Keratinocyte (primary cell): Measurements from ENCODE around the gene DGKQ. TPM values are rescaled to one million over a fixed set of nuclear protein-coding genes. Genes with fewer than 3 reads are reported as not detected.

Experiments
- DNase-seq: peaks from one replicate; pipeline ENCODE4 v3.0.0-alpha.2; 2011; ENCODE audit warnings: low read depth, missing footprints, low spot score
- FAIRE-seq: peaks from 2 replicates; lab custom pipeline; 2011; peaks lifted over from hg19 to GRCh38; lab: Jason Lieb, UNC
- H2AFZ ChIP-seq: 2 replicates; pipeline ENCODE4 v1.6.0; 2012; ENCODE audit warnings: low read length, control low read depth, inconsistent platforms; ENCODE audit not compliant: control insufficient read depth
- H3K27ac ChIP-seq: 2 replicates; pipeline ENCODE4 v1.5.1; 2011; ENCODE audit warnings: low read length; ENCODE audit not compliant: control insufficient read depth, insufficient read depth
- H3K27me3 ChIP-seq: 3 replicates; pipeline ENCODE4 v1.6.0; 2011; ENCODE audit warnings: low read length; ENCODE audit not compliant: control insufficient read depth, insufficient read depth; ENCODE audit errors: extremely low read depth
- H3K36me3 ChIP-seq, 2 experiments: 2 replicates in 1 of 2; 3 replicates in 1 of 2; pipeline ENCODE4 v1.5.1; 2011; ENCODE audit warnings: low read length in 2 of 2, mild to moderate bottlenecking in 1 of 2; ENCODE audit not compliant: control insufficient read depth in 2 of 2, insufficient read depth in 2 of 2; ENCODE audit errors: extremely low read depth in 1 of 2
- H3K4me1 ChIP-seq: 3 replicates; pipeline ENCODE4 v1.5.1; 2011; ENCODE audit warnings: low read length; ENCODE audit not compliant: control insufficient read depth, insufficient read depth; ENCODE audit errors: extremely low read depth
- H3K4me2 ChIP-seq: 3 replicates; pipeline ENCODE4 v1.6.0; 2011; ENCODE audit warnings: low read depth, low read length; ENCODE audit not compliant: control insufficient read depth, insufficient read depth; ENCODE audit errors: extremely low read depth
- H3K4me3 ChIP-seq, 3 experiments: fragments of 200-600 bp in 1 of 3; sonication (generic) in 1 of 3; 2 replicates in 2 of 3; 3 replicates in 1 of 3; pipeline ENCODE4 v1.5.1; 2011 to 2016; ENCODE audit warnings: low read length in 3 of 3, mild to moderate bottlenecking in 3 of 3, control low read depth in 2 of 3, inconsistent platforms in 1 of 3, low read depth in 1 of 3, mixed read lengths in 1 of 3, mixed run types in 1 of 3, moderate library complexity in 1 of 3; ENCODE audit not compliant: control insufficient read depth in 2 of 3, insufficient read depth in 2 of 3; ENCODE audit errors: extremely low read depth in 1 of 3
- H3K79me2 ChIP-seq: 2 replicates; pipeline ENCODE4 v1.6.0; 2012; ENCODE audit warnings: low read length; ENCODE audit not compliant: control insufficient read depth, insufficient read depth
- H3K9ac ChIP-seq: 3 replicates; pipeline ENCODE4 v1.6.0; 2011; ENCODE audit warnings: low read length; ENCODE audit not compliant: control insufficient read depth, insufficient read depth; ENCODE audit errors: extremely low read depth
- H3K9me1 ChIP-seq: 3 replicates; pipeline ENCODE4 v1.6.0; 2011; ENCODE audit warnings: low read length; ENCODE audit not compliant: control insufficient read depth, insufficient read depth; ENCODE audit errors: extremely low read depth
- H3K9me3 ChIP-seq: 2 replicates; pipeline ENCODE4 v1.5.1; 2012; ENCODE audit warnings: low read depth, low read length; ENCODE audit not compliant: control insufficient read depth
- H4K20me1 ChIP-seq: 3 replicates; pipeline ENCODE4 v1.6.0; 2011; ENCODE audit warnings: low read length; ENCODE audit not compliant: control insufficient read depth, insufficient read depth; ENCODE audit errors: extremely low read depth
- CTCF ChIP-seq, 3 experiments: IDR thresholded peaks in 1 of 3; conservative IDR thresholded peaks in 1 of 3; optimal IDR thresholded peaks in 1 of 3; 2 replicates in 2 of 3; 3 replicates in 1 of 3; pipeline versions ENCODE3 to v1.5.1; 2011; ENCODE audit warnings: low read length in 3 of 3, mild to moderate bottlenecking in 3 of 3, moderate library complexity in 2 of 3, control low read depth in 1 of 3, inconsistent platforms in 1 of 3; ENCODE audit not compliant: insufficient read depth in 2 of 3; ENCODE audit errors: extremely low read depth in 1 of 3
- EZH2 ChIP-seq: IDR thresholded peaks from one replicate; pipeline ENCODE4 v1.6.1; 2012; ENCODE audit warnings: inconsistent platforms, mild to moderate bottlenecking, low read length, moderate library complexity
- dilution Hi-C: fragments of 300-500 bp; cut with MboI; formaldehyde crosslinking; loops from one replicate; pipeline ENCODE4 v1.7.0; 2020; ENCODE audit warnings: low sequenced_read_pairs; ENCODE audit not compliant: extremely low pct_ligation_motif_present
- polyA plus RNA-seq, 5 experiments: library from polyadenylated mRNA; depleted of rRNA in 3 of 5; stranded (reverse) in 3 of 5; stranded (forward) in 1 of 5; unstranded in 1 of 5; fragments of >200 nt; gene quantifications; 1 replicate in 1 of 5; 2 replicates in 3 of 5; 3 replicates in 1 of 5; pipeline versions ENCODE4 v1.2.1 to v1.2.3, GENCODE V29; 2011 to 2012; ENCODE audit warnings: missing spikeins in 2 of 5, low read depth in 1 of 5, low replicate concordance in 1 of 5

DGKQ gene
- polyA plus RNA-seq, 1 donor (not counting 4 experiments of a cell fraction or from before 2014, with no cell fraction given) = 5.3 TPM

GRCh38 chr4:986879-987623 lies 13.7 kb upstream of the DGKQ start, which contains the start of gene IDUA:
Gene IDUA, plus strand, starts transcription at chr4:987044. Its CDS starts 41 bp downstream, at chr4:987085.
- Histone ChIP-seq H3K4me3 (peak within 1 kb of the TSS; percentile 53 to 70 (median 63)), H3K9me1 (no peaks in the 10 kb centered on the region), H2AFZ (peak within 1 kb of the TSS; percentile 84), H3K4me2 (peak within 1 kb of the TSS; percentile 82), H3K4me1 (peaks cover 11% of the 10 kb centered on the region), H3K27ac (no peak within 1 kb of the TSS), H4K20me1 (no peaks in the 10 kb centered on the region), H3K79me2 (no peaks in the 10 kb centered on the region), H3K9ac (peak within 1 kb of the TSS; percentile 37), H3K36me3 (no peaks in the 10 kb centered on the region), H3K27me3 (no peaks in the 10 kb centered on the region), H3K9me3 (no peaks in the 10 kb centered on the region)
- TF ChIP-seq EZH2 (no peak), CTCF (optimal IDR thresholded peaks at IDR 0.05 in 1 of 3, IDR thresholded peaks at IDR 0.05 in 1 of 3, conservative IDR thresholded peaks at IDR 0.05 in 1 of 3; ENCODE audit: extremely low read depth in 1 of 3, insufficient read depth in 2 of 3, low read length in 3 of 3) (peak in 2 of 3 experiments; percentile 16 to 57)
- dilution Hi-C loops = no loop called here
- DNase-seq (no peak), FAIRE-seq (no peak)

- peak overlapping the region; percentile 82 for H3K4me2 ChIP-seq
- no peak for FAIRE-seq
Observed at GRCh38 chr4:986428-986878, 13.1 kb upstream of the DGKQ start.

More at GRCh38 chr4:986428-986878, 13.1 kb upstream of the DGKQ start:
- H2AFZ ChIP-seq = peak overlapping the region; percentile 84
- TF ChIP-seq CTCF (optimal IDR thresholded peaks at IDR 0.05 in 1 of 3, IDR thresholded peaks at IDR 0.05 in 1 of 3, conservative IDR thresholded peaks at IDR 0.05 in 1 of 3; ENCODE audit: extremely low read depth in 1 of 3, insufficient read depth in 2 of 3, low read length in 3 of 3) = no peak
- no peak overlapping the region for H3K9ac ChIP-seq
- H3K4me3 ChIP-seq = peak overlapping the region; percentile 27 to 70 (median 53)
- H3K27ac ChIP-seq = no peak overlapping the region
- dilution Hi-C loops = no loop called here
- no peaks in the 10 kb centered on the region for H3K9me1 ChIP-seq
- peaks cover 11% of the 10 kb centered on the region for H3K4me1 ChIP-seq
- no peaks in the 10 kb centered on the region for H3K27me3 ChIP-seq
- H3K79me2 ChIP-seq = no peaks in the 10 kb centered on the region
- no peak for DNase-seq
- no peaks in the 10 kb centered on the region for H4K20me1 ChIP-seq
- H3K9me3 ChIP-seq = no peaks in the 10 kb centered on the region
- no peaks in the 10 kb centered on the region for H3K36me3 ChIP-seq
